ENCODE measurements around the gene DDX4.

- TF ChIP-seq, protein P1, sequence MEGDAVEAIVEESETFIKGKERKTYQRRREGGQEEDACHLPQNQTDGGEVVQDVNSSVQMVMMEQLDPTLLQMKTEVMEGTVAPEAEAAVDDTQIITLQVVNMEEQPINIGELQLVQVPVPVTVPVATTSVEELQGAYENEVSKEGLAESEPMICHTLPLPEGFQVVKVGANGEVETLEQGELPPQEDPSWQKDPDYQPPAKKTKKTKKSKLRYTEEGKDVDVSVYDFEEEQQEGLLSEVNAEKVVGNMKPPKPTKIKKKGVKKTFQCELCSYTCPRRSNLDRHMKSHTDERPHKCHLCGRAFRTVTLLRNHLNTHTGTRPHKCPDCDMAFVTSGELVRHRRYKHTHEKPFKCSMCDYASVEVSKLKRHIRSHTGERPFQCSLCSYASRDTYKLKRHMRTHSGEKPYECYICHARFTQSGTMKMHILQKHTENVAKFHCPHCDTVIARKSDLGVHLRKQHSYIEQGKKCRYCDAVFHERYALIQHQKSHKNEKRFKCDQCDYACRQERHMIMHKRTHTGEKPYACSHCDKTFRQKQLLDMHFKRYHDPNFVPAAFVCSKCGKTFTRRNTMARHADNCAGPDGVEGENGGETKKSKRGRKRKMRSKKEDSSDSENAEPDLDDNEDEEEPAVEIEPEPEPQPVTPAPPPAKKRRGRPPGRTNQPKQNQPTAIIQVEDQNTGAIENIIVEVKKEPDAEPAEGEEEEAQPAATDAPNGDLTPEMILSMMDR (conservative IDR thresholded peaks at IDR 0.05 in 1 of 2, IDR thresholded peaks at IDR 0.05 in 1 of 2; ENCODE audit: low read depth in 1 of 2, low read length in 2 of 2), result no peak
- TF ChIP-seq EZH2 (IDR thresholded peaks at IDR 0.05; ENCODE audit: low read length, missing control alignments), result no peak
Observed at GRCh38 chr5:55702598-55703345, 35.1 kb upstream of the DDX4 start.

All from fibroblast of lung (primary cell).